Transverse colon (tissue), 4 donors: Measurements from ENCODE around the gene SSTR5. TPM values are rescaled to one million over a fixed set of nuclear protein-coding genes. Genes with fewer than 3 reads are reported as not detected.
"Not testable (repeated sequence)": the region's sequence is repeated elsewhere in the genome, so short reads cannot be mapped to it uniquely, and the experiment has no call there.

Source experiments
- DNase-seq: peaks from one replicate; pipeline ENCODE4 v3.0.0-alpha.2; 2019
- H3K27ac ChIP-seq, 4 donors: fragments of 200-600 bp; sonication (generic); 2 replicates each; pipeline ENCODE4 v1.5.1; 2016 to 2018; ENCODE audit warnings: inconsistent platforms in 4 of 4
- H3K27me3 ChIP-seq: fragments of 200-600 bp; sonication (generic); 2 replicates; pipeline ENCODE4 v1.5.1; 2017; ENCODE audit warnings: inconsistent platforms
- H3K36me3 ChIP-seq, 4 donors: fragments of 200-600 bp; sonication (generic); 2 replicates each; pipeline ENCODE4 v1.5.1; 2017 to 2019; ENCODE audit warnings: inconsistent platforms in 4 of 4
- H3K4me1 ChIP-seq, 4 donors: fragments of 200-600 bp; sonication (generic); 2 replicates each; pipeline ENCODE4 v1.5.1; 2017 to 2020; ENCODE audit warnings: inconsistent platforms in 4 of 4
- H3K4me3 ChIP-seq, 4 donors: fragments of 200-600 bp; sonication (generic); 1 replicate in 1 of 4; 2 replicates in 3 of 4; pipeline versions ENCODE4 v1.5.1 to v1.6.1; 2017 to 2019; ENCODE audit warnings: inconsistent platforms in 4 of 4
- H3K9me3 ChIP-seq, 2 donors: fragments of 200-600 bp; sonication (generic); 2 replicates each; pipeline ENCODE4 v1.5.1; 2017 to 2019; ENCODE audit warnings: inconsistent platforms in 2 of 2
- EP300 ChIP-seq: sonication (generic); formaldehyde crosslinking; IDR thresholded peaks from one replicate; pipeline ENCODE4 v1.6.1; 2017; ENCODE audit warnings: antibody characterized with exemption, low read depth
- POLR2A ChIP-seq: fragments of 450-650 bp; IDR thresholded peaks from one replicate; pipeline ENCODE4 v1.6.1; 2016; ENCODE audit warnings: antibody characterized with exemption, mild to moderate bottlenecking, moderate library complexity
- POLR2AphosphoS5 ChIP-seq, 3 donors: sonication (generic); formaldehyde crosslinking; IDR thresholded peaks; one replicate each; pipeline ENCODE4 v1.6.1; 2016; ENCODE audit warnings: antibody characterized with exemption in 3 of 3
- WGBS, 2 donors: methylation state at CpG; one replicate each; pipeline ENCODE4 v1.1.5; 2018; ENCODE audit warnings: low coverage in 1 of 2; 5-methylcytosine and 5-hydroxymethylcytosine counted together
- in situ Hi-C, 4 donors: fragments of 200-750 bp; cut with MboI; loops; one replicate each; pipeline versions ENCODE4 v1.15.0 to v1.15.1; 2017; ENCODE audit warnings: low sequenced_read_pairs in 3 of 4, low pct_ligation_motif_present in 1 of 4, low pct_unique_long_range_greater_than_20kb in 1 of 4
- intact Hi-C: fragments of 100-400 bp; cut with DNase I; formaldehyde crosslinking; loops from one replicate; pipeline ENCODE4 v1.15.1; 2023; ENCODE audit warnings: low total_unique reads
- total RNA-seq, 4 donors: library from RNA; depleted of rRNA; stranded (reverse); fragments of >200 nt; gene quantifications; one replicate each; pipeline ENCODE4 v1.1.0, GENCODE V29; 2016
- TF ChIP-seq, protein P1 (sequence below), 5 experiments: fragments of 200-600 bp in 3 of 5; fragments of 450-650 bp in 2 of 5; sonication (generic) in 3 of 5; IDR thresholded peaks; 1 replicate in 2 of 5; 2 replicates in 3 of 5; pipeline ENCODE4 v1.5.1; 2016 to 2017; ENCODE audit warnings: antibody characterized with exemption in 5 of 5, inconsistent platforms in 3 of 5, mild to moderate bottlenecking in 2 of 5, moderate library complexity in 1 of 5

The SSTR5 gene
- total RNA-seq: not detected

- in situ Hi-C loops (loop anchor here in 2 of 4 donors (25.0 kb wide), 1 partner anchor 260 kb away; the partner anchor contains the start of gene GNG13 (in 2 of the 2)), intact Hi-C loops (no loop called here)
- no peak within 1 kb of the TSS for H3K27ac ChIP-seq
- no peak for DNase-seq
- no peaks in the 10 kb centered on the region for H3K36me3 ChIP-seq
- TF ChIP-seq POLR2A (no peak), POLR2AphosphoS5 (IDR thresholded peaks at IDR 0.05) (no peak), EP300 (no peak)
- TF ChIP-seq, protein P1, sequence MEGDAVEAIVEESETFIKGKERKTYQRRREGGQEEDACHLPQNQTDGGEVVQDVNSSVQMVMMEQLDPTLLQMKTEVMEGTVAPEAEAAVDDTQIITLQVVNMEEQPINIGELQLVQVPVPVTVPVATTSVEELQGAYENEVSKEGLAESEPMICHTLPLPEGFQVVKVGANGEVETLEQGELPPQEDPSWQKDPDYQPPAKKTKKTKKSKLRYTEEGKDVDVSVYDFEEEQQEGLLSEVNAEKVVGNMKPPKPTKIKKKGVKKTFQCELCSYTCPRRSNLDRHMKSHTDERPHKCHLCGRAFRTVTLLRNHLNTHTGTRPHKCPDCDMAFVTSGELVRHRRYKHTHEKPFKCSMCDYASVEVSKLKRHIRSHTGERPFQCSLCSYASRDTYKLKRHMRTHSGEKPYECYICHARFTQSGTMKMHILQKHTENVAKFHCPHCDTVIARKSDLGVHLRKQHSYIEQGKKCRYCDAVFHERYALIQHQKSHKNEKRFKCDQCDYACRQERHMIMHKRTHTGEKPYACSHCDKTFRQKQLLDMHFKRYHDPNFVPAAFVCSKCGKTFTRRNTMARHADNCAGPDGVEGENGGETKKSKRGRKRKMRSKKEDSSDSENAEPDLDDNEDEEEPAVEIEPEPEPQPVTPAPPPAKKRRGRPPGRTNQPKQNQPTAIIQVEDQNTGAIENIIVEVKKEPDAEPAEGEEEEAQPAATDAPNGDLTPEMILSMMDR (IDR thresholded peaks at IDR 0.05): no peak
- peaks cover 93% of the 10 kb centered on the region for H3K27me3 ChIP-seq
- H3K4me1 ChIP-seq: no peaks in the 10 kb centered on the region
- 24% methylated on average over 22 of the region's 59 CpGs; no CpG with 5 or more reads in 1 of the 2 donors for WGBS, 2 donors
- H3K9me3 ChIP-seq: no peaks in the 10 kb centered on the region
- no peak within 1 kb of the TSS for H3K4me3 ChIP-seq
Measured at GRCh38 chr16:1072526-1073261, at the start of gene SSTR5. Gene SSTR5 (plus strand): TSS chr16:1072747. CDS start chr16:1078869, 6,122 bp downstream.

DNA sequence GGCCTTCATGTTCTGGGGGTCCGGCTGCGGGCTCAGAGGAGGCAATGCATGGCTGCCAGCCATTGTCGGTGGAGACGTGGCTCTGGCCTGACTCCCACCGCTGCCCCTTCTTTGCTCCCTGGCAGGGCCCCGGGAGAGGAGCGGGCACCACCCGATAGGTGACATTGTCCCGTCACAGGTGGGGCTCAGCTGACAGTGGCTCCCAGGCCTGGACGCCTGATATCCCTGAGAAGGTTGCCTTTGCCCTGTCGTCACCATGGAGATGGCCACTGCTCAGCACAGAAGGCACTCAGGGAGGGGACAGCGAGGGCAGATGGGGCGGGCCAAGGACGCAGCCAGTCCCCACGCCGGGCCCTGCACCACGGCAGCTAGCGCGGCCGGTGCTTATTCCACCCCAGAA lies 48.4 kb upstream of the SSTR5 start:
- no peaks in the 10 kb centered on the region for H3K36me3 ChIP-seq
- WGBS, 2 donors: 86% methylated on average over 19 of the region's 20 CpGs; no CpG with 5 or more reads in 1 of the 2 donors
- TF ChIP-seq POLR2AphosphoS5 (IDR thresholded peaks at IDR 0.05): no peak
- no peak for TF ChIP-seq EP300
- TF ChIP-seq, protein P1 (IDR thresholded peaks at IDR 0.05): no peak
- intact Hi-C loops (no loop called here), in situ Hi-C loops (no loop called here)
- H3K27ac ChIP-seq: no peak overlapping the region
- DNase-seq: no peak
- no peaks in the 10 kb centered on the region for H3K9me3 ChIP-seq
- no peak overlapping the region for H3K4me3 ChIP-seq
- no peaks in the 10 kb centered on the region for H3K4me1 ChIP-seq
- peaks cover 56% of the 10 kb centered on the region for H3K27me3 ChIP-seq

- H3K9me3 ChIP-seq, in situ Hi-C loops, intact Hi-C loops, DNase-seq, H3K36me3 ChIP-seq, H3K4me3 ChIP-seq, H3K27ac ChIP-seq, H3K4me1 ChIP-seq: not testable (repeated sequence)
- H3K27me3 ChIP-seq: peaks cover 55% of the 10 kb centered on the region
- WGBS, 2 donors: 49 to 62% methylated on average over 11 to 19 of the region's 24 CpGs
Measured at GRCh38 chr16:1025183-1025809, 47.3 kb upstream of the SSTR5 start.

GRCh38 chr16:1026057-1026783 lies 46.3 kb upstream of the SSTR5 start:
- Histone ChIP-seq H3K27me3 (peaks cover 55% of the 10 kb centered on the region), H3K4me3 (no peak overlapping the region), H3K4me1 (no peaks in the 10 kb centered on the region), H3K9me3 (no peaks in the 10 kb centered on the region), H3K27ac (no peak overlapping the region), H3K36me3 (no peaks in the 10 kb centered on the region)
- TF ChIP-seq, protein P1 (IDR thresholded peaks at IDR 0.05): no peak
- TF ChIP-seq POLR2A: no peak
- TF ChIP-seq EP300: no peak
- no peak for TF ChIP-seq POLR2AphosphoS5 (IDR thresholded peaks at IDR 0.05)
- WGBS, 2 donors: 59% methylated on average over 25 of the region's 35 CpGs; no CpG with 5 or more reads in 1 of the 2 donors
- intact Hi-C loops: no loop called here
- in situ Hi-C loops: no loop called here
- DNase-seq: no peak
